HG03469 (cell line): ENCODE measurements around the gene TAF9B.
A peak's percentile ranks its signal among the peaks of the same experiment; 100 is the strongest.
"Not testable (repeated sequence)": the region's sequence is repeated elsewhere in the genome, so short reads cannot be mapped to it uniquely, and the experiment has no call there.

Source experiments
- ATAC-seq: cut with Tn5 transposase; IDR thresholded peaks from one replicate; pipeline ENCODE4 v1.9.1; 2021; ENCODE audit warnings: mild to moderate bottlenecking, moderate library complexity, moderate number of reproducible peaks; ENCODE audit not compliant: unreplicated experiment

TAF9B gene, protein sequence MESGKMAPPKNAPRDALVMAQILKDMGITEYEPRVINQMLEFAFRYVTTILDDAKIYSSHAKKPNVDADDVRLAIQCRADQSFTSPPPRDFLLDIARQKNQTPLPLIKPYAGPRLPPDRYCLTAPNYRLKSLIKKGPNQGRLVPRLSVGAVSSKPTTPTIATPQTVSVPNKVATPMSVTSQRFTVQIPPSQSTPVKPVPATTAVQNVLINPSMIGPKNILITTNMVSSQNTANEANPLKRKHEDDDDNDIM

DNA sequence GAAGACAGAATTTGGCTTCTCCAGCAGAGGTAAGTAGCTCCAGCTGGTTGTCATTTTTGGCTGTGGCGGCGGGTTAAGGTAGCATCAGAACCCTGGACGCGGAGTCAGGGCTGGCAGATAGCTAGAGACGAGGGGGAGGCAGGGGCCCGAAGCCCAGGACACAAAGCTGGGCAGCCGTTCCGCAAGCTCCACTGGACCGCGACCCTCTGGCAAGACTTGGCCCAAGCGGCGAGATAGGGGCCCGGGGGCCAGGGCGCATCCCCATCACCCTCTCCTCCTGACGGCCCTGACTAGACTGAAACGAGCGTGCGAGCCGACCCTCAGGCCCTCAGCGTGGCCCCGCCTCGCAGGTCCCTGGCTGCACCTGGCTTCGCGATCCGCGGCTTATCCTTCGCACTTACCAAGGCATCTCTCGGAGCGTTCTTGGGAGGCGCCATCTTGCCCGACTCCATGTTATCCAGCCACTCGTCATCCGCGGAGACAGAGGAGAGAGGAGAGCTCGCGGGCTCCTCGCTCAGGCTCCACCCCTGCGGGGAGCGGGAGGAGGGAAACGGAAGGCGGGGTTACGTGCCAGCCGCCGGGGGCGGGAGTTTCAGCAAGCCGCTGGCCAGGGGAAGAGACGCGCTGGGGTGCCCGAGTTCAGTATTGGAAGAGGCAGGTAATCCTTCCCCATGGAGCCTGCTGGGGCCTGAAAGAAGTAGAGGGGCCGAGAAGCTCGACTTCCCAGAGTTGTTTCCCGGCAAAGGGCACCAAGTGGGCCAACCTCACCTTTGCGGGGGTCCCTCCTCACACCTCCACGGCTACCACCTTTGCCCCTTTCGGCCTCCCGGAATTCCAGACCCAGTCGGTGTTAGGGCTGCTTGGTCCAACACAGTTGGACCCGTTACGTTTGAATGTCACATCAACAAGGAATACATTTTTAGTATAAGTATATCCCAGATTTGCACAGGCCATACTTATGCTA is at the start of gene TAF9B:
Gene TAF9B, minus strand, starts transcription at position 491 of the 964 bp plus-strand sequence. Its CDS starts 39 bp downstream, at position 452.
- peak; percentile 91 for ATAC-seq

DNA sequence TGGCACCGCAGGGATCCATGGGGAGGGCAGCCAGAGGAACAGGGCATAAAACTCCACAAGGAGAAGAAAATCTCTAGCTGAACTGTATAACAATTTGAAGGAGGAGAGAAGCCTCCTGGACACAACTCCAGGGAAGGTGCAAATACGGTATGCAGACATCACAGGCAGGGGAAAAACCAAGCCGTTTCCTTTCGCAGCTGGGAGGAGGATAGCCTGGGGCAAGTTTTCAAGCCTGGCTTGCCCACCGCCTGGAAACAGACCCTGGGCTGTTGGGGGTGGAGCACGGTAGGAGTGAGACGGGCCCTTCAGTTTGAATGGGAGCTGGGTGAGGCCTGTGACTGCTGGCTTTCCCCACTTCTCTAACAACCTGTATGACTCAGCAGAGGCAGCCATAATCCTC is 43.4 kb upstream of the TAF9B start:
- no peak for ATAC-seq

DNA sequence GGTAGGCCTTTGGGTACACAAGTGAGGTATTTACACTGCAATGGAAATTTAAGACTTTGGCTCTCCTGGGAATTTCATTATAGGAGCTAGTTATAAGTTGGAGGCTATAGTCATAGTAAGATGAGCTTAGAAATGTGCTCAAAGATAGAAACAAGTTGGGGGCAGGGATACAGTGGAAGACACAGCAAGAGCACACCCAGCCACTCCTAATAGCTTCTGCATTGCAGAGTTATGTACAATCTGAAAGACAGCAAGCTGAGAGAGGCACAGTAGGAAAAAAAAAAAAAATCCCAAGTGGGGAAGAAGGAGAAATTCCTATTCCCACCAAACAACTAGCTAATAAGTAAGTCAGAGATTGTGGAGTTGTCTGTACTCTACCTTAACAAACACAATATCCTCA is 41.9 kb upstream of the TAF9B start:
- ATAC-seq, result no peak

DNA sequence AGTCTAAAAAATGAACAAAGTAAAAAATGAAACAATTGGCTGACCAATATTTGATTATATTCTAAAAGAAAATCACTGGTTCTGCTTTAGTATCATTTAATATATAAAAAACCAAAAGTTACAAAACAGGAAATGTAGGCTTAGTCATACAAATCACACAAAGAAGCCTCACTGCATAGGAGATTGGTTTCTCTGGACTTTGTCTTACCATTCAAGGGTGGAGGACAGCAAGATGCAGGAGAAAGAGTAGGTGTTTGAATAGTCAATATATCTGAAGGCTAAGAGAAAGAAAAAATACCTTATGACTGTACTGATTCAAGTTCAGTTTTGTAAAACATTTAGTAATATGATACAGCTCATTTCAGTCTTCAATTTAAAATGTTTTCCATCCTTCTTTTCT is 28.6 kb upstream of the TAF9B start:
- ATAC-seq, result no peak

DNA sequence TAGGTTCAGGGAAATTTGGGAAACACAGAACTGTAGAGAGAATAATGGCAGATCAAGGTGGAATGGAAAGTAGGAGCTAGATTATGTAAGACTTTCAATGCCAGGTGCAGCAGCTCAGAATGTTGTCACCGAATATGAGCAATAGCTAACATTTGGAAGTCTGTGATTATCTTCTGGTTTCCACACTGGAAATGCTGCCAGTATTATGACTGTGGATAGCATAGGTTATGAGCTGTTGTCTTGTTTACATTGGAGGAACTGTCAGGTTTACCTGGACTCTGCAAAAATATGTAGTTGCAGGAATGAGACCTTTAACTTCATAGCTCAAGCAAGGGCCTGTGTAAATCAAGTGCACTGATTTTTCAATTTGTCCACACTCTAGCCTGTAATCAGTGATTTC is 26.0 kb upstream of the TAF9B start:
- no peak for ATAC-seq

DNA sequence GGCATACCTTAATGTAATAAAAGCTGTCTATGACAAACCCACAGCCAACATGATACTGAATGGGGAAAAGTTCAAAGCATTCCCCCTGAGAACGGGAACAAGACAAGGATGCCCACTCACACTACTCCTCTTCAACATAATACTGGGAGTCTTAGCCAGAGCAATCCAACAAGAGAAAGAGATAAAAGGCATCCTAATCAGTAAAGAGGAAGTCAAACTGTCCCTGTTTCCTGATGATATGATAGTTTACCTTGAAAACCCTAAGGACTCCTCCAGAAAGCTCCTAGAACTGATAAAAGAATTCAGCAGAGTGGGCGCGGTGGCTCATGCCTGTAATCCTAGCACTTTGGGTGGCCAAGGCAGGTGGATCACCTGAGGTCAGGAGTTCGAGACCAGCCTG is 23.7 kb upstream of the TAF9B start:
- not testable (repeated sequence) for ATAC-seq

DNA sequence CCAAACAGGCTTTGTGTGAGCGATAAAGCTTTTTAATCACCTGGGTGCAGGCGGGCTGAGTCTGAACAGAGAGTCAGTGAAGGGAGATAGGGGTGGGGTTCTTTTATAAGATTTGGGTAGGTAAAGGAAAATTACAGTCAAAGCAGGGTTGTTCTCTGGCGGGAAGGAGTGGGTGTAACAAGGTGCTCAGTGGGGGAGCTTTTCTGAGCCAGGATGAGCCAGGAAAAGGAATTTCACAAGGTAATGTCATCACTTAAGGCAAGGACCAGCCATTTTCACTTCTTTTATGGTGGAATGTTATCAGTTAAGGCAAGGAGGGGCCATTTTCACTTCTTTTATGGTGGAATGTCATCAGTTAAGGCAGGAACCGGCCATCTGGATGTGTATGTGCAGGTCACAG is 21.3 kb upstream of the TAF9B start:
- ATAC-seq, result not testable (repeated sequence)

DNA sequence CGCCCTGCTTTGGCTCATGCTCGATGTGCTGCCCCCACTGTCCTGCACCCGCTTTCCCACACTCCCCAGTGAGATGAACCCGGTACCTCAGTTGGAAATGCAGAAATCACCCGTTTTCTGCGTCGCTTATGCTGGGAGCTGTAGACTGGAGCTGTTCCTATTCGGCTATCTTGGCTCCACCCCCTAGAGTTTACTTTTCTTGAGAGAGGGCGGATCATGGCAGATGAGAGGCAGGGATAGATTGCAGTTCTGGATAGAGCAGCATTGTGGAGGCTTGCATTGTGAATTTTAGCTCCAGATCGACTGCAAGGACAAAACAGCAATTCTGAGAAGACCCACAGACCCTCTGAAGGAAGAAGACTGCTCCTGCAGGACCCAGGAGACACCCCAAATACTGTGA is 18.4 kb upstream of the TAF9B start:
- ATAC-seq, result not testable (repeated sequence)

DNA sequence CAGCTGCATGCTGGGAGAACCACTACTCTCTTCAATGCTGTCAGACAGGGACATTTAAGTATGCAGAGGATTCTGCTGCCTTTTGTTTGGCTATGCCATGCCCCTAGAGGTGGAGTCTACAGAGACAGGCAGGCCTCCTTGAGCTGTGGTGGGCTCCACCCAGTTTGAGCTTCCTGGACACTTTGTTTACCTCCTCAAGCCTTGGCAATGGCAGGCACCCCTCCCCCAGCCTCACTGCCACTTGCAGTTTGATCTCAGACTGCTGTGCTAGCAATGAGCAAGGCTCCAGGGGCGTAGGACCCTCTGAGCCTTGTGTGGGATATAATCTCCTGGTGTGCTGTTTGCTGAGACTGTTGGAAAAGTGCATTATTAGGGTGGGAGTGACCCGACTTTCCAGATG is 17.9 kb upstream of the TAF9B start:
- not testable (repeated sequence) for ATAC-seq

DNA sequence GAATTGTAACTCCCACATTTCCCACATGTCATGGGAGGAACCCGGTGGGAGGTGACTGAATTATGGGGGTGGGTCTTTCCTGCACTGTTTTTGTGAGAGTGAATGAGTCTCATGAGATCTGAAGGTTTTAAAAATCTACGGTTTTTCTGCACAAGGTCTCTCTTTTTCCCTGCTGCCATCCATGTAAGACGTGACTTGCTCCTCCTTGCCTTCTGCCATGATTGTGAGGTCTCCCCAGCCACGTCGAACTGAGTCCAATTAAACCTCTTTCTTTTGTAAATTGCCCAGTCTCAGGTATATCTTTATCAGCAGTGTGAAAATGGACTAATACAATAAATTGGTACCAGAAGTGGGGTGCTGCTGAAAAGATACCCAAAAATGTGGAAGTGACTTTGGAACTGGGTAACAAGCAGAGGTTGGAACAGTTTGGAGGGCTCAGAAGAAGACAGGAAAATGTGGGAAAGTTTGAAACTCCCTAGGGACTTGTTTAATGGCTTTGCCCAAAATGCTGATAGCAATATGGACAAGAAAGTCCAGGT is 7.6 kb upstream of the TAF9B start:
- not testable (repeated sequence) for ATAC-seq

DNA sequence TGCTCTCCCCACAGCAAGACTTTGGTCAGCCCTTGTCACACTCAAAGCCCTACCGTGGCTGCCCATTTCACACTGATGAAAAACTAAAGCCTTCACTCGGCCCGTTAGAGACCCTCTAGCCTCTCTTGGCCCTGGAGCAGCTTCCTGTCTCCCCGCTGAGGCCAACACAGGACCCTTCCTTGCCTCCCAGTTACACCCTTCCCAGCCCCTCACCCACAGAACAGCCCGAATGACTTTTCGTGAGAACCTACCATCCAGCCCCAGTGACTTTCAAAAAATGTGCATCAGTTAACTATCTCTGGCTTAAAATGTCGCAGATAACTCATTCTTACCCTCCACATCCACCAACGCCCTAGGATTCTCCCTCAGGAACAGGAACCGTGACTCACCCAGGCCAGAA is 756 bp upstream of the TAF9B start:
- no peak for ATAC-seq

DNA sequence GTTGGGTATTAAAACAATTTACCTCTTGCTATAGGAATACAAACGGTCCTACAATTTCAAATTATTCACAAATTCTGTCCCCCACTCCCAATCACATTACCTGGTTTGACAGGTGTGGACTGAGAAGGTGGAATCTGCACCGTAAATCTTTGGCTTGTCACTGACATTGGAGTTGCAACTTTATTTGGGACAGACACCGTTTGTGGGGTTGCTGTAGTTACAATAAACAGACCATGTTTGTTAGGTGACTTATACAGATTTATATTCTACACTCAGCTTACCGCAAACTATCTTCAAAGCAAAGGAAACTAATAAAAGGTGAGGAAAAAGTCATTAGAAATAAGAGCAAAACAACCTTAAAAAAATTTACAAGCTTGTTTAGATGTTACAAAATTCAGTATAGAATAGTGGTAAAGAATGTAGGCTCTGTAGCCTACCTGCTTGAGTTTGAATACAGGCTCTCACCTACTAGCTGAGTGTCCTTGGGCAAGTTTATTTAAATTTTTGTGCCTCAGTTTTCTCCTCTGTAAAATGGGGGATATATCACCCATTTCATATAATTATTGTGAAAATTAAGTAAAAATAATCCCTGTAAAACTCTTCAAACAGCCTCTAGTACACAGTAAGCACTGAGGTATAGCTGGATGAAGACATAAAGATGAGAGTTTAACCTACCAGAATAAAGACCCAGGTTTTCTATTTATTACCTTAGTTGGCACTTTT is 6.1 kb downstream of the TAF9B start:
- ATAC-seq, result no peak

DNA sequence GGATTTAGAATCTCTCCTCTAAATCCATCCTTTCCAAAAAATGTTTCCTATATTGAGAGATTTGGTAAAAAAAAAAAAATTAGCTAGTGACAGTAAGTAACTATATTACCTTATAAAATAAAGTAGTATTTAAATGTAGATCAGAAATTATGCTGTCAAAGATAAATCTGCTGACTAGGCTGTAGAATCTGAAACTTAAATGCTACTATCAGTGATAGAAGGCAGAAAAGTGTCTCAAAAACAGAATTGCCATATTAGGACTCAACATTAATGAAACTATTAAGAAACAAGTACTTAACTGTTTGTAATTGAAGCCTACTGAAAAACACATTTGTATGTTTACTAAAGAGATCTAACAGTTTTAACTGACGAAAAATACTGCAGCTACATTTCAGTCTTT is 8.3 kb downstream of the TAF9B start:
- ATAC-seq, result no peak

DNA sequence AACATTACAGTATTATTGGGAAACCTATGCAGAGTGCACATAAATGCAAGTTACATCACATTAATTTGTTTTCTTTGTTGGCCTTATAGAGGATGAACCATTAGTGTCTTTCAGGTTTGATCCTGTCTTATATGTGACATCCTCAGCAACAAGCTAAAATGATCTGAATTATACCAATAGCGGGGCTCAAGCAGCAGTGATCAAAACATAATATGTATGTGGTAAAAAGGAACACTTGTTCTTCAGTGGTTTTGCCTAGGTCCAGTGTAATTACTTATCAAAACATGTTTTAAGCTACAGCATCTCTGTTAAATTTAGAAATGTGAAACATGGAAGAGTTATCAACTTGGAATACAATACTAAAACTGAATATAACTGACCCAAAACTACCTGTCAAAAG is 9.1 kb downstream of the TAF9B start:
- ATAC-seq, result no peak

DNA sequence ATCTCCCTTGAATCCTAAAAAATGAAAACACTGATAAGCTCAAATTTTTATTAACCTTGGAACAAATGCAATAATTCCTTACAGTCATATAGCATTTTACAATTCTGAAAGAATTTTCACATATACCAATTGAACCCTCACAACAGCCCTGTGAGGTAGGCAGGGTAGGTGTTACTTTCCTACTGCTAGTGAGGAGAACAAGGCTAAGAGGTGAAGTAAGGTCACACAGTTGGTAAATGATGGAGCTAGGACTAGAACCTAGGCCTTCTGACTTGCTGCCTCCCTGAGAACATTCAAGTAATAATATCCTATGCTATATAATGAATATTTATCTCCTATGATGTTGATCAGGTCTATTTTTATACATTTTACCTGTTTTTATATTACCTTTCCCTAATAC is 9.7 kb downstream of the TAF9B start:
- ATAC-seq, result no peak

DNA sequence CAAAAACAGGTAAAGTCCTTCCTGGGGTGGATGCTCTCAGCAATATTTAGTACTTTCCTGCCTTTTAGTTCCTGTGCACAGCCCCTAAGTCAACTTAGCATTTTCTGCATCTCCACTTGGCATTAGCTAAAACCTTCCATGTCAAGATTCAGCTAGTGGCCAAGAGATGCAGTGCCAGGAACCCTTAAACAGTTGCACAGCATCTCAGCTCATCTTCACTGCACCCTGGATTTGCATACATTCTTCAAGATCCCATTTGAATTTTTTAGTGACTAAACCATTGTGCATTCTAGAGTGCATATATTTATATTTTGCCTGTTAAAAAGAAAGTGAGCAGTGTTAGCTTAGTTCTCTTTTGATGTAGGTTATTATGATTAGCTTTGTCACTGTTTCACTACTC is 13.7 kb downstream of the TAF9B start:
- not testable (repeated sequence) for ATAC-seq

DNA sequence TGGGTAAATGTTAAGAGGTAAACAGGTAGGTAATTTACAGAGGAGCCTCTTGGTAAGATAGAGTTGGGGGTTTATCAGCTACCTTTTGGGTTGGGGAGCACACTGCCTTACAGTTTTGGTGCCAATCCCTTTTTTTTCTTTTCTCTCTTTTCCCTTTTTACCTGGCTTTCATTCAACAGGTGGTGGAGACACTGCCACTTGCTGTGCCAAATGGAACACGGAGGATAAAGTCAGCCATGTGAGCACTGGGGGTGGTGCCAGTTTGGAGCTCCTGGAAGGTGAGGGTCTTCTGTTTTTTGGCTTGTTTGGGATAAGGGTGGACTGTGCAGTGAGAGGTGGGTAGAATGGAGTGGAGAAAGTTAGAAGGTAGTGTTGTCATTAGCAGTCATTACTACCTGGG is 14.3 kb downstream of the TAF9B start:
- ATAC-seq, result no peak

DNA sequence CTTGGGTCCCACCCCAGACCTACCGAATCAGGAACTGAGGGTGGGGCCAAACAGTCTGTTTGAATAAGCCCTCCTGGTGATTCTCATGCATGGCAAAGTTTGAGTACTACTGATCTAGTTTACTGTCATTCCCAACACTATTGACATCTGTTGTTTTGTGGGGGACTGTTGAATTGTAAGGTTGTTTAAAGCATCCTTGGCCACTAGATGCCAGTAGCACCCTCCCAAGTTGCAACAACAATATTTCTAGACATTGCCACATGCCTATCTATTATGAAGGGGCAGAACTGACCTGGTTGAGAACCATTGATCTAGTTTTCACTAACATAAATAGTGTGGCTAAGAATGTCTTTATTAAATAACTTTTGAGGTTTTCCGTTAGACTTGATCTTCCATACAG is 15.1 kb downstream of the TAF9B start:
- ATAC-seq, result no peak

DNA sequence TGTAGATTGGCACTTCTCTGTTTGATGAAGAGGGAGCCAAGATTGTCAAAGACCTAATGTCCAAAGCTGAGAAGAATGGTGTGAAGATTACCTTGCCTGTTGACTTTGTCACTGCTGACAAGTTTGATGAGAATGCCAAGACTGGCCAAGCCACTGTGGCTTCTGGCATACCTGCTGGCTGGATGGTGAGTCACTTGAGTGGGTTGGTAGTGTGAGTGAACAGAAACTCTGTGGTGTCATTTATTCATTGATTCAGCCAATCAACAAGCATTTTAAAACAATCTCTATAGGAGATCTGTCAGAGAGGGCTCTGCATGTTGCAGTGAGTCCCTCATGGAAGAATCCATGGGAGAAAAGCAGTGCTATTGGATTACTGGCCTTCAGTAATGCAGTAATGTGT is 16.3 kb downstream of the TAF9B start:
- no peak for ATAC-seq

DNA sequence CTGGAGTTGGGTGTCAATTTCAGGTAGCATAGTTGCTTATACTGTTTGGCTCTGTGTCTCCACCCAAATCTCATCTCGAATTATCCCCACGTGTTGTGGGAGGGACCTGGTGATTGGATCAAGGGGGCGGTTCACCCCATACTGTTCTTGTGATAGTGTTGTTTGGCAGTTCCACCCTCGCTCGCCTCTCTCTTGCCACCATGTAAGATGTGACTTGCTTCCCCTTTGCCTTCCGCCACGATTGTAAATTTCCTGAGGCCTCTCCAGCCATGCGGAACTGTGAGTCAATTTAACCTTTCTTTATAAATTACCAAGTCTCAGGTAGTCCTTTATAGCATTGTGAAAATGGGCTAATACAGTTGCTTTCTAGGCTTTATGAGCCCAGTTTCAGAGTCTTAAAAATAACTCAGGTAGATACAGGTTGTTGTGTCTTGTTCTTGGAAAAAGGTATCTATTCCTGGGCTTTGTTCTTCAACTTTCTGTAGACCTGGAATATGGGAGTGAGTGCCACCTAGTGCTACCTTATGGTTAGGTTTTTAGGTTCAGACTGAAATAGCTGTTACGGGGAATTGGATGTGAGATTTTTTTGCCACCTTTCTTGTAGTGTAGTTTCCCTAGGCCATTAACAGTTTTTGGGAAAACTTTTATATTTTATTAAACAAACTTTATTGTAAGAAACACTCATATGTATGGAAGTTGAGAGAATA is 19.8 kb downstream of the TAF9B start:
- no peak for ATAC-seq

DNA sequence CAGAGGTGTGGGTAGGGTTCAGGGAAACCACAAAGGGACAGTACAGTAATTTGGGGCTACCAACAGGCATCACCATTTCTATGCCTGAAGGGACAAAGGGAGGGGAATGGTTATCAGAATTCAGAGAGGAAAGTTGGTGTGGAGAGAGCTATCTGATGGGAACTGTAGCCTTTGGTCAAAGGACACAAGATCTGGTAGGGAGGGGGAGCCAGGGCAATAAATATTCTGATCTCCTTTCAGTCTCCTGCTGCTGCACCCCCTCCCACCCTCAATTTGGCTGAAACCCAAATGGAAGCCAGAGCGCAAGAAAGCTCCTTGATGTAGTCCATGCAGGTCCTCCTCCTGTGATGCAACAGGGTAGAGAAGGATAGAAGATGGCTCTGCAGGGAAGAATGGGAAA is 20.8 kb downstream of the TAF9B start:
- no peak for ATAC-seq
